Medulla oblongata (tissue), 1 donor: Measurements from ENCODE around the gene RAD54L.
A peak's percentile ranks its signal among the peaks of the same experiment; 100 is the strongest.
"Not testable (repeated sequence)": the region's sequence is repeated elsewhere in the genome, so short reads cannot be mapped to it uniquely, and the experiment has no call there.

ENCODE experiments used
- DNase-seq: peaks from one replicate; pipeline ENCODE4 v3.0.0-alpha.2; 2015; ENCODE audit errors: extremely low spot score

The RAD54L gene

GRCh38 chr1:46247436-46248121 is at the start of gene RAD54L:
TSS of gene RAD54L (plus strand) at chr1:46247763. CDS start at chr1:46248406, 643 bp downstream.
- peak; percentile 99 for DNase-seq

GRCh38 chr1:46197964-46198811 is 49.4 kb upstream of the RAD54L start, which contains the start of gene POMGNT1:
TSS of gene POMGNT1 (minus strand) at chr1:46198434. CDS start at chr1:46197821, 613 bp downstream.
- peak; percentile 58 for DNase-seq

- DNase-seq, result no peak
Observed at GRCh38 chr1:46199233-46199749, 48.3 kb upstream of the RAD54L start.

GRCh38 chr1:46203738-46204405 is 43.7 kb upstream of the RAD54L start:
- no peak for DNase-seq

- DNase-seq, result peak; percentile 75
Observed at GRCh38 chr1:46204406-46204742, 43.2 kb upstream of the RAD54L start.

- DNase-seq, result no peak
Observed at GRCh38 chr1:46205141-46205540, 42.4 kb upstream of the RAD54L start.

- no peak for DNase-seq
Observed at GRCh38 chr1:46205791-46206190, 41.8 kb upstream of the RAD54L start.

- no peak for DNase-seq
Observed at GRCh38 chr1:46206399-46206798, 41.2 kb upstream of the RAD54L start.

- no peak for DNase-seq
Observed at GRCh38 chr1:46210561-46210960, 37.0 kb upstream of the RAD54L start.

GRCh38 chr1:46211051-46211450 is 36.5 kb upstream of the RAD54L start:
- DNase-seq, result no peak

GRCh38 chr1:46215504-46215903 is 32.1 kb upstream of the RAD54L start:
- no peak for DNase-seq

- DNase-seq, result no peak
Observed at GRCh38 chr1:46218443-46218842, 29.1 kb upstream of the RAD54L start.

GRCh38 chr1:46219551-46220520 is 27.7 kb upstream of the RAD54L start:
- DNase-seq, result no peak

GRCh38 chr1:46220808-46221207 is 26.8 kb upstream of the RAD54L start:
- no peak for DNase-seq

GRCh38 chr1:46221749-46222148 is 25.8 kb upstream of the RAD54L start:
- peak; percentile 95 for DNase-seq

- not testable (repeated sequence) for DNase-seq
Observed at GRCh38 chr1:46223055-46223454, 24.5 kb upstream of the RAD54L start.

- peak; percentile 94 for DNase-seq
Observed at GRCh38 chr1:46223472-46223943, 24.1 kb upstream of the RAD54L start.

- DNase-seq, result peak; percentile 80
Observed at GRCh38 chr1:46224966-46225365, 22.6 kb upstream of the RAD54L start.

GRCh38 chr1:46231231-46231630 is 16.3 kb upstream of the RAD54L start:
- DNase-seq, result not testable (repeated sequence)

GRCh38 chr1:46236882-46237281 is 10.7 kb upstream of the RAD54L start:
- no peak for DNase-seq

GRCh38 chr1:46238865-46239264 is 8.7 kb upstream of the RAD54L start:
- DNase-seq, result not testable (repeated sequence)
